Endothelial cell of umbilical vein (primary cell): Measurements from ENCODE around the gene NUMA1. TPM values are rescaled to one million over a fixed set of nuclear protein-coding genes. Genes with fewer than 3 reads are reported as not detected.

Source experiments
- BruUV-seq: library from RNA; stranded (reverse); fragments of 400-500 nt; replicated peaks from 2 replicates; lab custom pipeline; 2021; lab: Mats Ljungman, UMichigan
- CTCF ChIA-PET: fragments of 300-600, 350-600 bp; sonication (Branson Sonifier 250); formaldehyde crosslinking; loops from one replicate; lab custom pipeline; 2021; ENCODE audit warnings: antibody characterized with exemption, inconsistent platforms; lab: Charles Lee
- POLR2A ChIA-PET: fragments of 300-600, 350-600 bp; sonication (Branson Sonifier 250); formaldehyde crosslinking; loops from one replicate; lab custom pipeline; 2021; ENCODE audit warnings: antibody characterized with exemption, inconsistent platforms; lab: Charles Lee
- DNase-seq: peaks from one replicate; pipeline ENCODE4 v3.0.0-alpha.2; 2011; ENCODE audit warnings: low read depth, low spot score
- FAIRE-seq: peaks from 2 replicates; lab custom pipeline; 2011; peaks lifted over from hg19 to GRCh38; lab: Jason Lieb, UNC
- H2AFZ ChIP-seq: 2 replicates; pipeline ENCODE4 v1.6.0; 2012; ENCODE audit warnings: low read depth, low read length, control low read depth, inconsistent platforms
- H3K27ac ChIP-seq: 2 replicates; pipeline ENCODE4 v1.5.1; 2011; ENCODE audit warnings: low read depth, mild to moderate bottlenecking, control low read depth, low read length, moderate library complexity; ENCODE audit not compliant: insufficient read depth
- H3K27me3 ChIP-seq, 2 experiments: 2 replicates each; pipeline versions ENCODE4 v1.6.0 to v1.6.1; 2011; ENCODE audit warnings: low read length in 2 of 2, mixed read lengths in 1 of 2; ENCODE audit not compliant: control insufficient read depth in 2 of 2, insufficient read depth in 2 of 2
- H3K36me3 ChIP-seq, 2 experiments: 2 replicates in 1 of 2; 3 replicates in 1 of 2; pipeline ENCODE4 v1.5.1; 2011; ENCODE audit warnings: low read length in 2 of 2, mild to moderate bottlenecking in 1 of 2, moderate library complexity in 1 of 2; ENCODE audit not compliant: control insufficient read depth in 2 of 2, insufficient read depth in 2 of 2; ENCODE audit errors: extremely low read depth in 1 of 2
- H3K4me1 ChIP-seq: 3 replicates; pipeline ENCODE4 v1.5.1; 2011; ENCODE audit warnings: mild to moderate bottlenecking, low read length; ENCODE audit not compliant: control insufficient read depth, insufficient read depth; ENCODE audit errors: extremely low read depth
- H3K4me2 ChIP-seq: 2 replicates; pipeline ENCODE4 v1.6.1; 2011; ENCODE audit warnings: low read length, control low read depth, mixed read lengths; ENCODE audit not compliant: insufficient read depth
- H3K4me3 ChIP-seq, 3 experiments: fragments of 200-600 bp in 1 of 3; sonication (generic), shearing (Covaris generic) in 1 of 3; replicated peaks in 1 of 3; 2 replicates each; pipeline ENCODE4 v1.5.1; 2011 to 2016; ENCODE audit warnings: control low read depth in 3 of 3, low read length in 3 of 3, mild to moderate bottlenecking in 2 of 3, inconsistent platforms in 1 of 3, low read depth in 1 of 3, moderate library complexity in 1 of 3; ENCODE audit not compliant: insufficient read depth in 1 of 3
- H3K79me2 ChIP-seq: 2 replicates; pipeline ENCODE4 v1.6.0; 2012; ENCODE audit warnings: low read length, inconsistent platforms; ENCODE audit not compliant: control insufficient read depth, insufficient read depth
- H3K9ac ChIP-seq: replicated peaks from 2 replicates; pipeline ENCODE3; 2011; ENCODE audit warnings: low read length, control low read depth; ENCODE audit not compliant: insufficient read depth; ENCODE audit errors: extremely low read depth
- H3K9me1 ChIP-seq: replicated peaks from 3 replicates; pipeline ENCODE4 v1.6.0; 2011; ENCODE audit warnings: mild to moderate bottlenecking, low read length; ENCODE audit not compliant: control insufficient read depth, insufficient read depth; ENCODE audit errors: extremely low read depth
- H3K9me3 ChIP-seq: replicated peaks from 2 replicates; pipeline ENCODE4 v1.5.1; 2012; ENCODE audit warnings: low read length, inconsistent platforms; ENCODE audit not compliant: control insufficient read depth, insufficient read depth
- H4K20me1 ChIP-seq: replicated peaks from 2 replicates; pipeline ENCODE3; 2011; ENCODE audit warnings: mild to moderate bottlenecking, low read length; ENCODE audit not compliant: control insufficient read depth, insufficient read depth; ENCODE audit errors: extremely low read depth
- CTCF ChIP-seq, 2 donors: IDR thresholded peaks; 1 replicate in 1 of 2; 2 replicates in 1 of 2; pipeline ENCODE4 v1.5.1; 2011; ENCODE audit warnings: low read length in 2 of 2, mild to moderate bottlenecking in 2 of 2, moderate library complexity in 2 of 2, control low read depth in 1 of 2, inconsistent platforms in 1 of 2, low read depth in 1 of 2; ENCODE audit not compliant: insufficient read depth in 1 of 2; ENCODE audit errors: extremely low read depth in 1 of 2
- EZH2 ChIP-seq: IDR thresholded peaks from 2 replicates; pipeline ENCODE4 v1.6.1; 2012; ENCODE audit warnings: borderline replicate concordance, low read depth, mild to moderate bottlenecking, moderate library complexity, low read length, inconsistent platforms; ENCODE audit not compliant: severe bottlenecking
- FOS ChIP-seq: IDR thresholded peaks from 2 replicates; pipeline ENCODE4 v1.6.1; 2011; ENCODE audit warnings: mild to moderate bottlenecking, low read length, moderate library complexity, borderline replicate concordance; ENCODE audit not compliant: insufficient read depth
- GATA2 ChIP-seq: IDR thresholded peaks from 2 replicates; pipeline ENCODE4 v1.7.0; 2011; ENCODE audit warnings: low read depth, mild to moderate bottlenecking, moderate library complexity, mixed read lengths, low read length; ENCODE audit not compliant: insufficient read length, insufficient read depth
- JUN ChIP-seq: IDR thresholded peaks from 2 replicates; pipeline ENCODE4 v1.6.1; 2011; ENCODE audit warnings: borderline replicate concordance, low read depth; ENCODE audit not compliant: insufficient read length, insufficient read depth
- MAX ChIP-seq: IDR thresholded peaks from 2 replicates; pipeline ENCODE4 v1.6.1; 2011; ENCODE audit not compliant: insufficient read depth, insufficient read length
- MYC ChIP-seq: IDR thresholded peaks from one replicate; pipeline ENCODE4 v1.6.1; 2011; ENCODE audit warnings: mild to moderate bottlenecking, low read depth, low read length
- POLR2A ChIP-seq: IDR thresholded peaks from 2 replicates; pipeline ENCODE4 v1.6.1; 2012; ENCODE audit warnings: low read depth, mild to moderate bottlenecking, control low read depth, low read length
- POLR2AphosphoS5 ChIP-seq: IDR thresholded peaks from 2 replicates; pipeline ENCODE4 v1.6.1; 2012; ENCODE audit warnings: low read depth, mild to moderate bottlenecking, control low read depth, low read length, moderate library complexity; ENCODE audit not compliant: insufficient read depth
- dilution Hi-C: fragments of 300-500 bp; cut with MboI; formaldehyde crosslinking; loops from one replicate; pipeline ENCODE4 v1.15.0; 2019; ENCODE audit warnings: low sequenced_read_pairs; ENCODE audit not compliant: extremely low pct_ligation_motif_present
- intact Hi-C: fragments of 100-400 bp; cut with micrococcal nuclease; formaldehyde crosslinking; loops from one replicate; pipeline ENCODE4 v1.10.0; 2022
- polyA plus RNA-seq, 4 experiments: library from polyadenylated mRNA; depleted of rRNA in 3 of 4; stranded (reverse) in 3 of 4; unstranded in 1 of 4; fragments of >200 nt; gene quantifications; 2 replicates each; pipeline versions ENCODE4 v1.2.1 to v1.2.3, GENCODE V29; 2011 to 2012; ENCODE audit warnings: missing spikeins in 1 of 4
- total RNA-seq: library from RNA; stranded (reverse); gene quantifications from 2 replicates; pipeline ENCODE4 v1.2.3, GENCODE V29; 2021

Gene NUMA1
- total and polyA plus RNA-seq, 2 donors (not counting 3 experiments of a cell fraction or from before 2014, with no cell fraction given): 120 to 164 TPM

GRCh38 chr11:72084076-72084475 is 3.7 kb upstream of the NUMA1 start:
- DNase-seq (no peak), FAIRE-seq (no peak)
- no peaks in the 10 kb centered on the region for H3K27me3 ChIP-seq
- H2AFZ ChIP-seq: no peak overlapping the region
- H3K27ac ChIP-seq: no peak overlapping the region
- H4K20me1 ChIP-seq: no peaks in the 10 kb centered on the region
- ChIA-PET CTCF (interaction anchor here (1.5 to 4.7 kb wide), 2 partner anchors 58 to 106 kb away, joined by 3 to 93 read pairs; no protein-coding TSS in a partner anchor), POLR2A (interaction anchor here (0.8 kb wide), 1 partner anchor 44 kb away, joined by 3 read pairs; no protein-coding TSS in a partner anchor)
- H3K36me3 ChIP-seq: no peaks in the 10 kb centered on the region
- dilution Hi-C loops: loop anchor here (10.0 kb wide), 1 partner anchor 59 kb away; no protein-coding TSS in a partner anchor
- H3K4me1 ChIP-seq: peaks cover 18% of the 10 kb centered on the region
- no peaks in the 10 kb centered on the region for H3K9me1 ChIP-seq
- no peak overlapping the region for H3K4me3 ChIP-seq
- no peak overlapping the region for H3K9ac ChIP-seq
- TF ChIP-seq JUN (no peak), GATA2 (no peak)
- peaks cover 10% of the 10 kb centered on the region for H3K79me2 ChIP-seq
- intact Hi-C loops: no loop called here
- no peaks in the 10 kb centered on the region for H3K9me3 ChIP-seq
- no TSS peak for BruUV-seq
- H3K4me2 ChIP-seq: no peak overlapping the region

GRCh38 chr11:72083414-72083813 is 3.1 kb upstream of the NUMA1 start:
- H3K4me2 ChIP-seq: no peak overlapping the region
- no peaks in the 10 kb centered on the region for H3K36me3 ChIP-seq
- intact Hi-C loops: no loop called here

More at GRCh38 chr11:72083414-72083813, 3.1 kb upstream of the NUMA1 start:
- POLR2A ChIA-PET: no interaction called here
- dilution Hi-C loops: loop anchor here (10.0 kb wide), 1 partner anchor 59 kb away; no protein-coding TSS in a partner anchor
- no peak overlapping the region for H3K9ac ChIP-seq
- H2AFZ ChIP-seq: no peak overlapping the region
- FAIRE-seq: no peak
- no peaks in the 10 kb centered on the region for H3K9me3 ChIP-seq
- no peaks in the 10 kb centered on the region for H3K27me3 ChIP-seq
- no peak for TF ChIP-seq GATA2
- no peak for TF ChIP-seq JUN
- TF ChIP-seq POLR2A: no peak
- TF ChIP-seq CTCF (IDR thresholded peaks at IDR 0.05; ENCODE audit: extremely low read depth in 1 of 2, insufficient read depth in 1 of 2, low read depth in 1 of 2, low read length in 2 of 2): no peak
- TF ChIP-seq POLR2AphosphoS5: no peak
- TF ChIP-seq MYC: no peak
- no peak for TF ChIP-seq MAX
- no peak for TF ChIP-seq FOS
- TF ChIP-seq EZH2: no peak
- H3K4me1 ChIP-seq: peaks cover 24% of the 10 kb centered on the region
- CTCF ChIA-PET: interaction anchor here (1.5 to 4.7 kb wide), 2 partner anchors 58 to 105 kb away, joined by 3 to 93 read pairs; no protein-coding TSS in a partner anchor
- no peaks in the 10 kb centered on the region for H3K9me1 ChIP-seq
- peaks cover 17% of the 10 kb centered on the region for H3K79me2 ChIP-seq
- H3K27ac ChIP-seq: no peak overlapping the region
- DNase-seq: no peak
- BruUV-seq: no TSS peak
- H4K20me1 ChIP-seq: no peaks in the 10 kb centered on the region
- H3K4me3 ChIP-seq: no peak overlapping the region
